ENCODE results near the gene C1QTNF3.

The C1QTNF3 gene

GRCh38 chr5:33985447-33985846, 57.6 kb downstream of the C1QTNF3 start:
- no peak for FAIRE-seq

DNA sequence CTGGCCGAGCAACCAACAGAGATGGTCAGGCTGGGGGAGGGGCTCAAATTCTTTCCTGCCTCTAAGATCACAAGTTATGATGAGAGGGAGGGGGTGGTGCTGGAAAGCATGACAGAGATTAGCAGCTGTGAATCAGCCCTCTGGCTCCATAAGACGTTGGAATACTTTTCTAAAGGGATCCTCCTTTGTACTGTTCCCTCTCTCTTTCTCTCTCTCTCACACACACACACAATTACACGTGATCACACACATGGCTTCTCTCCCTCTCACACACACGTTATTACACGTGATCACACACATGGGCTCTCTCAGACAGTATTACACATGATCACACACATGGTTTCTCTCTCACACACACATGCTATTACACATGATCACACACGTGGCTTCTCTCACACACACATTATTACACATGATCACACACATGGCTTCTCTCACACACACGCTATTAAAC, 58.3 kb downstream of the C1QTNF3 start, which contains the start of gene SLC45A2:
TSS of gene SLC45A2 (minus strand) at position 23 of the 454 bp plus-strand sequence. CDS start 110 bp downstream, outside the sequence.
- FAIRE-seq: no peak

DNA sequence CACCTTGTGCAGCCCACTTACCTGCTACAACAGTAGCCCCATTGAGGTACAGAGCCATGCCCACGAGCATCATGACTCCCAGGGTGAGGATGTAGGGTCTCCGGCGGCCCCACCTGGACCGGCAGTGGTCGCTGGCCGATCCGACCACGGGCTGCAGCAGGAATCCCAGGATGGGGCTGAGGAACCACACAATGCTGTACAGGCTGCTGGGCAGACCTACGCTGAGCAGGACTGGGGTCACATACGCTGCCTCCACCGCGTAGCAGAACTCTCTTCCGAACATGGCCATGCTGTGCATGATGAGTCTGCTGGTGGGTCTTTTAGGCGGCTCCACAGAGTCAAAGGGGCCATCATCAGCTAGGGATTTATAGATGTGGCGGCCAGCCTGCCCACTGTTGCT, 58.8 kb downstream of the C1QTNF3 start:
- FAIRE-seq: no peak

- FAIRE-seq: no peak
Observed at GRCh38 chr5:33981408-33982162, 61.4 kb downstream of the C1QTNF3 start.

DNA sequence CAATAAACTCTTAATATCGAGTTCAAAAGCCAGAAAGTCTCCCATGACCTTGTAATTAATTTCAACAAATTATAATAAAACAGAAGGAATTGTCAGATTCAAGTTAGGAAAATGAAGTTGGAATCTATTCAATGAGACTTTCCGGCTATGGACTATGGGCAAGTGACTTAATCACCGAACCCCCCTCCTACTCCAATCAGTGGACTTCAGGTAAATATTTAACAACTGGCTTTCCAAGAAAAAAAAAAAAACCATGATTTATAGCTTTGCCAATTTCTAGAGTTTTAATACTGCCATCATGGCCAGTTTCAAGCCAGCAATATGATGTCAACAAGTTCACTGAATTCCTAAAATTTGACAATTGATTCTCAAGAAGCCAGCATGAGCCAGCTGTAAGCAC, 63.0 kb downstream of the C1QTNF3 start:
- no peak for FAIRE-seq

DNA sequence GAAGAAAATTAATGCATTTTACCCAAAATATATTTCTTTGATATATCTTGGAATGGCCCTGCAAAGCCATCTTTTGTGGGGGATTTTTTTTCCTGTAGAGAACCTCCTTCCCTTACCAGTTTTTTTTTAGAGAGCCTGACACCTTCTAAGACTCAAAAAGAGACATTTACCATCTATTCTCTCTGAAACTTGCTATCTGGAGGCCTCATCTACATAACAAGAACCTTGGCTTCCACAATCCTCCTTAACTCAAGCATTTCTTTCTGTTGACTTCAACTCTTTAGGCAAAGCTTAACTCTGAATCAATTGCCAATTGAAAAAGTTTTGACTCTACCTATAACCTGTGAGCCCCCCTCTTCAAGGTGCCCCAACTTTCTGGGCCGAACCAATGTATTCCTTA, 64.7 kb downstream of the C1QTNF3 start:
- FAIRE-seq: no peak

GRCh38 chr5:33976307-33976706, 66.7 kb downstream of the C1QTNF3 start:
- no peak for FAIRE-seq

- FAIRE-seq: no peak
Observed at GRCh38 chr5:33975852-33976251, 67.2 kb downstream of the C1QTNF3 start.

DNA sequence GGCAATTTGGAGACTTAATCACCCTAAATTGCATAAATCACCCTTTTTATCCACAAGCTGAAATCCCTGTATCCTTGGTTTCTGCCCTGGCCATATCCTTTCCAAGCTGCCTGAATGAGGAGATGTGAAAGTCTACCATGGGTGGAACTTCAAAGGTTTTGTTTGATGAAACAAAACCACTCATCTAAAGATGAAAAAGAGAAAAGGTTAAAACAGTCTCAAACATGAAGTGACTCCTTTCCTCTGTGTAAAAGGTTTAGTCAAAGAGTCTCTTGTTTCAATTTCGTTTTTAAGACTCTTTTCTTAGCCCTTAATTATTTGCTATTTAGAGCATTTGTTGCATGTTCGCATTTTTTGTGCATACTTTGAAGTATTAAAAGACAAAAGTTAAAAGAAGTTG, 69.7 kb downstream of the C1QTNF3 start:
- no peak for FAIRE-seq

DNA sequence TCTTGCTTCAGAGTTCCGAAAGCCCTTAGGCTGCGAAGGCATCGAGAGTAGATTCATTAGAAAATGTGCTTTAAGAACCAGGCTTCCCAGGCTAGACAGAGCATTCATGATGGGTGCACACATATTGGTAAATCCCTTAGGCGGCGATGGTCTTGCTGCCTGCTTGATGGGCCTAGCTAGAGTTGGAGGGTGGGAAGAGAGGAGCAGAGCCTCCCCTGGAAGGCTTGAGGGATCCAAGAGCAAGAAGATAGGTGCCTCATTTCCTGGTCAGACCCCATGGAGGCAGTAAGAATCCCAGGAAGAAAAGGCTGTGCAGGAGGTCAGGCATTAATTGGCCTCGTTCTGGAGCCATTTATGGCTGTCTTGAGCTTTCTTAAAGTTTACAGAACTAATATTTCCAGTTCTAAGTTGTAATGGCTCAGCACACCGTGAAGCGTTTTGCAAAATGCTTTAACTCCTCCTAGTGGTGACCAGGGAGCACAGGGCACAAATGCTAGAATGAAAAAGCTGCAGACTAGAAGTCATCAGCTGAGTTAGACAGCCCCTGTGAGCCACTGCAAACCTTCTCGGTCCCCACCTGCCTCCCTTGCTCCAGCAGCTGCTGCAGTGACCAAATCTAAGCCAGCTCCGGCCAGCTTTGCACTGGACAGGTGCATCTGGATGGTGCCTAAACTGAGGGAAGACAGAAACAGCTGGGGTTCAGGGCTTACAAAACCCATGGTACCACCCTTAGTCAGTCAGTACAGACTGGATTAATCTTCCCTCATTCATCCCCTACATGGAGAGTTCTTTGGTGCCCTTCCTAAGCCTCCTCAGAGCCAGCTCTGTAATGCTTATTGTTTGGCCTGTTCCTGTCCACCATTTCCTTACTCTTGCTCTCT, 73.2 kb downstream of the C1QTNF3 start:
- FAIRE-seq: peak; percentile 53

GRCh38 chr5:33968211-33969005, 74.6 kb downstream of the C1QTNF3 start:
- FAIRE-seq: no peak
